Forelimb muscle (tissue), 1 donor: ENCODE data around the gene METRNL. TPM values are rescaled to one million over a fixed set of nuclear protein-coding genes. Genes with fewer than 3 reads are reported as not detected.
"Not testable (repeated sequence)": the region's sequence is repeated elsewhere in the genome, so short reads cannot be mapped to it uniquely, and the experiment has no call there.

Source experiments
- DNase-seq: peaks from one replicate; pipeline ENCODE4 v3.0.0-alpha.2; 2013; ENCODE audit warnings: low read depth
- polyA plus RNA-seq: library from polyadenylated mRNA; unstranded; fragments of 120-200 nt; gene quantifications from one replicate; pipeline ENCODE4 v1.2.1, GENCODE V29; 2013; ENCODE audit not compliant: insufficient read length

The METRNL gene
- polyA plus RNA-seq, 1 donor, result 26.4 TPM

GRCh38 chr17:83121921-83122820 lies 42.8 kb downstream of the METRNL start:
- DNase-seq, result no peak

GRCh38 chr17:83122834-83123233 lies 43.4 kb downstream of the METRNL start:
- DNase-seq, result no peak

GRCh38 chr17:83123896-83124801 lies 44.7 kb downstream of the METRNL start:
- DNase-seq, result no peak

GRCh38 chr17:83124871-83125514 lies 45.6 kb downstream of the METRNL start:
- DNase-seq, result no peak

- no peak for DNase-seq
Observed at GRCh38 chr17:83125515-83126274, 46.3 kb downstream of the METRNL start.

- DNase-seq, result no peak
Observed at GRCh38 chr17:83126275-83126811, 46.9 kb downstream of the METRNL start.

GRCh38 chr17:83127431-83128160 lies 48.2 kb downstream of the METRNL start:
- no peak for DNase-seq

- DNase-seq, result no peak
Observed at GRCh38 chr17:83128306-83129240, 49.2 kb downstream of the METRNL start.

GRCh38 chr17:83129676-83130075 lies 50.3 kb downstream of the METRNL start:
- no peak for DNase-seq

- DNase-seq, result no peak
Observed at GRCh38 chr17:83131401-83132011, 52.1 kb downstream of the METRNL start.

GRCh38 chr17:83132251-83133081 lies 53.1 kb downstream of the METRNL start:
- DNase-seq, result no peak

- DNase-seq, result no peak
Observed at GRCh38 chr17:83133302-83134121, 54.1 kb downstream of the METRNL start.

GRCh38 chr17:83134456-83134855 lies 55.0 kb downstream of the METRNL start:
- DNase-seq, result not testable (repeated sequence)

- no peak for DNase-seq
Observed at GRCh38 chr17:83135692-83136091, 56.3 kb downstream of the METRNL start.

GRCh38 chr17:83136156-83136555 lies 56.7 kb downstream of the METRNL start:
- DNase-seq, result no peak

GRCh38 chr17:83136931-83137330 lies 57.5 kb downstream of the METRNL start:
- no peak for DNase-seq

GRCh38 chr17:83137523-83137922 lies 58.1 kb downstream of the METRNL start:
- DNase-seq, result no peak
